H9 (cell line): ENCODE results near the gene DDX6. TPM values are rescaled to one million over a fixed set of nuclear protein-coding genes. Genes with fewer than 3 reads are reported as not detected.

Source experiments
- DNase-seq: peaks from one replicate; pipeline ENCODE4 v3.0.0-alpha.2; 2017
- H2AFZ ChIP-seq: one replicate; pipeline ENCODE4 v1.6.1; 2013; ENCODE audit warnings: mild to moderate bottlenecking, low read length, control low read depth, moderate library complexity
- H2AK5ac ChIP-seq: 2 replicates; pipeline ENCODE4 v1.6.1; 2013; ENCODE audit warnings: low read length, control low read depth, mixed read lengths; ENCODE audit not compliant: insufficient read length
- H2BK120ac ChIP-seq: one replicate; pipeline ENCODE4 v1.6.1; 2013; ENCODE audit warnings: low read depth, mild to moderate bottlenecking, low read length, control low read depth, inconsistent platforms; ENCODE audit not compliant: poor library complexity, severe bottlenecking
- H2BK12ac ChIP-seq: 2 replicates; pipeline ENCODE4 v1.6.1; 2013; ENCODE audit warnings: low read length, control low read depth, mixed read lengths, low read depth; ENCODE audit not compliant: insufficient read length
- H2BK15ac ChIP-seq: 2 replicates; pipeline ENCODE4 v1.6.1; 2013; ENCODE audit warnings: low read depth, low read length, control low read depth
- H2BK20ac ChIP-seq: one replicate; pipeline ENCODE4 v1.6.1; 2013; ENCODE audit warnings: low read depth, mild to moderate bottlenecking, low read length, control low read depth, inconsistent platforms; ENCODE audit not compliant: poor library complexity, severe bottlenecking
- H2BK5ac ChIP-seq: 2 replicates; pipeline ENCODE4 v1.6.1; 2013; ENCODE audit warnings: low read length, control low read depth, mixed read lengths; ENCODE audit not compliant: insufficient read length
- H3K14ac ChIP-seq: 2 replicates; pipeline ENCODE4 v1.6.1; 2013; ENCODE audit warnings: low read length, control low read depth; ENCODE audit not compliant: insufficient read depth
- H3K18ac ChIP-seq: 2 replicates; pipeline ENCODE4 v1.6.1; 2013; ENCODE audit warnings: low read depth, mild to moderate bottlenecking, mixed read lengths, low read length, control low read depth; ENCODE audit not compliant: insufficient read length
- H3K23ac ChIP-seq: 2 replicates; pipeline ENCODE4 v1.6.1; 2013; ENCODE audit warnings: low read length, control low read depth, mixed read lengths, low read depth; ENCODE audit not compliant: insufficient read length
- H3K23me2 ChIP-seq: 2 replicates; pipeline ENCODE4 v1.6.1; 2013; ENCODE audit warnings: low read depth, mild to moderate bottlenecking, mixed read lengths, low read length, control low read depth; ENCODE audit not compliant: insufficient read length, poor library complexity, severe bottlenecking
- H3K27ac ChIP-seq: 2 replicates; pipeline ENCODE4 v1.5.1; 2013; ENCODE audit warnings: low read length, control low read depth, mixed read lengths, low read depth; ENCODE audit not compliant: insufficient read length
- H3K27me3 ChIP-seq: 2 replicates; pipeline ENCODE4 v1.6.1; 2013; ENCODE audit warnings: low read length, control low read depth, inconsistent platforms; ENCODE audit not compliant: insufficient read depth
- H3K4ac ChIP-seq: 2 replicates; pipeline ENCODE4 v1.6.1; 2013; ENCODE audit warnings: low read depth, mild to moderate bottlenecking, control low read depth, inconsistent platforms, low read length, moderate library complexity
- H3K4me1 ChIP-seq: 2 replicates; pipeline ENCODE4 v1.6.1; 2013; ENCODE audit warnings: low read length, control low read depth, inconsistent platforms; ENCODE audit not compliant: insufficient read depth
- H3K4me2 ChIP-seq: 2 replicates; pipeline ENCODE4 v1.6.1; 2013; ENCODE audit warnings: low read length, control low read depth, mixed read lengths; ENCODE audit not compliant: insufficient read length, insufficient read depth
- H3K56ac ChIP-seq: 2 replicates; pipeline ENCODE4 v1.6.1; 2013; ENCODE audit warnings: low read depth, mild to moderate bottlenecking, mixed read lengths, low read length, control low read depth; ENCODE audit not compliant: insufficient read length
- H3K79me1 ChIP-seq: 2 replicates; pipeline ENCODE4 v1.6.1; 2013; ENCODE audit warnings: low read depth, mild to moderate bottlenecking, moderate library complexity, low read length, control low read depth, inconsistent platforms; ENCODE audit not compliant: insufficient read depth, poor library complexity, severe bottlenecking
- H3K79me2 ChIP-seq: 2 replicates; pipeline ENCODE4 v1.6.1; 2013; ENCODE audit warnings: low read length, control low read depth, inconsistent platforms; ENCODE audit not compliant: insufficient read depth
- H3K9ac ChIP-seq: 2 replicates; pipeline ENCODE4 v1.6.1; 2013; ENCODE audit warnings: low read length, control low read depth, mixed read lengths; ENCODE audit not compliant: insufficient read length; ENCODE audit errors: extremely low read depth
- H3K9me3 ChIP-seq: one replicate; pipeline ENCODE4 v1.6.1; 2013; ENCODE audit warnings: low read depth, low read length, inconsistent platforms; ENCODE audit not compliant: control insufficient read depth
- H3T11ph ChIP-seq: one replicate; pipeline ENCODE4 v1.6.1; 2013; ENCODE audit warnings: mild to moderate bottlenecking, low read length, control low read depth, inconsistent platforms
- H4K20me1 ChIP-seq: one replicate; pipeline ENCODE4 v1.6.1; 2013; ENCODE audit not compliant: control insufficient read depth, insufficient read length, insufficient read depth
- H4K5ac ChIP-seq: 2 replicates; pipeline ENCODE4 v1.6.1; 2013; ENCODE audit warnings: low read depth, mild to moderate bottlenecking, mixed read lengths, low read length, control low read depth; ENCODE audit not compliant: insufficient read length
- H4K8ac ChIP-seq: replicated peaks from 2 replicates; pipeline ENCODE4 v1.6.1; 2013; ENCODE audit warnings: low read length, control low read depth, mixed read lengths, low read depth; ENCODE audit not compliant: insufficient read length
- H4K91ac ChIP-seq: 2 replicates; pipeline ENCODE4 v1.6.1; 2013; ENCODE audit warnings: low read depth, mild to moderate bottlenecking, moderate library complexity, mixed read lengths, low read length, control low read depth; ENCODE audit not compliant: insufficient read length
- H3K27ac Mint-ChIP-seq, 3 experiments: 2 replicates in 2 of 3; 3 replicates in 1 of 3; pipeline ENCODE4 v1.8.0; 2020 to 2021; ENCODE audit warnings: mixed read lengths in 3 of 3, mild to moderate bottlenecking in 1 of 3, moderate library complexity in 1 of 3
- H3K27me3 Mint-ChIP-seq: 2 replicates; pipeline ENCODE4 v1.8.0; 2021; ENCODE audit warnings: low read depth, mild to moderate bottlenecking, moderate library complexity, mixed read lengths
- H3K36me3 Mint-ChIP-seq, 3 experiments: 2 replicates in 2 of 3; 3 replicates in 1 of 3; pipeline ENCODE4 v1.8.0; 2020 to 2021; ENCODE audit warnings: low read depth in 3 of 3, mixed read lengths in 3 of 3; ENCODE audit not compliant: insufficient read depth in 1 of 3
- H3K4me1 Mint-ChIP-seq, 2 experiments: 2 replicates each; pipeline ENCODE4 v1.8.0; 2020; ENCODE audit warnings: mixed read lengths in 2 of 2
- H3K4me3 Mint-ChIP-seq, 2 experiments: 2 replicates in 1 of 2; 3 replicates in 1 of 2; pipeline ENCODE4 v1.8.0; 2020 to 2021; ENCODE audit warnings: mild to moderate bottlenecking in 2 of 2, mixed read lengths in 2 of 2, moderate library complexity in 1 of 2
- H3K9me3 Mint-ChIP-seq, 2 experiments: 2 replicates in 1 of 2; 3 replicates in 1 of 2; pipeline ENCODE4 v1.8.0; 2020; ENCODE audit warnings: mild to moderate bottlenecking in 2 of 2, mixed read lengths in 2 of 2, moderate library complexity in 1 of 2
- WGBS: extraction: QIAGEN DNeasy Blood & Tissue Kit; methylation state at CpG from one replicate; pipeline ENCODE4 v1.1.7; 2013; ENCODE audit warnings: missing lambda C conversion rate, low lambda C conversion rate, mixed read lengths; ENCODE audit not compliant: insufficient read length; ENCODE audit errors: extremely low coverage; 5-methylcytosine and 5-hydroxymethylcytosine counted together
- total RNA-seq: library from RNA; stranded (reverse); gene quantifications from 2 replicates; pipeline ENCODE4 v1.2.1, GENCODE V29; 2021
- TF ChIP-seq, protein P1 (sequence below): fragments of 200-600 bp; sonication (generic); conservative IDR thresholded peaks from 3 replicates; pipeline ENCODE4 v1.8.0; 2021; ENCODE audit warnings: antibody characterized with exemption, mild to moderate bottlenecking

DDX6 gene
- total RNA-seq, 1 experiment from 2014 or later, result 221 TPM

DNA sequence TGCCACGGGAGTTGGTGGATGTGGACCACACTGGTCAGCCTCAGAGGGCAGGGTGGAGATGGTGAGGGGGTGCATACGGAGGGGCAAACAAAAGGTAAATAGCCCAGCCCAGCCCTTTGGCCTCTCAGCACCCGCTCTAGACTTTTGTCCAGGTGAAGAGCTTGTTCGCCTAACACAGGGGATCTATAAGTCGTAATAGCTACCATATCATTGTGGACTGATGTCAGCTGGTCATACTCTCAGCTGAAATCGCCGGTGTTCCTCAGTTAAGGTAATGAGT, 84.5 kb downstream of the DDX6 start:
- H3K27me3 Mint-ChIP-seq, result no peaks in the 10 kb centered on the region; the same call in 1 of the 2 replicates
- Histone ChIP-seq H4K5ac (no peak overlapping the region), H3K4me1 (no peaks in the 10 kb centered on the region; the same call in 1 of the 2 replicates), H2BK12ac (no peak overlapping the region), H3K23me2 (no peaks in the 10 kb centered on the region), H2BK5ac (no peak overlapping the region), H3K4ac (no peak overlapping the region), H3K27me3 (no peaks in the 10 kb centered on the region), H4K91ac (no peak overlapping the region), H3K4me2 (no peak overlapping the region), H2AK5ac (no peak overlapping the region), H2BK15ac (no peak overlapping the region; the same call in 1 of the 2 replicates), H4K8ac (no peak overlapping the region), H3K18ac (no peak overlapping the region), H3K79me1 (no peaks in the 10 kb centered on the region), H3T11ph (no peak overlapping the region), H3K27ac (no peak overlapping the region), H3K56ac (no peak overlapping the region), H3K9me3 (no peaks in the 10 kb centered on the region), H3K14ac (no peak overlapping the region), H3K9ac (no peak overlapping the region), H3K23ac (no peak overlapping the region), H2BK20ac (no peak overlapping the region), H4K20me1 (no peaks in the 10 kb centered on the region), H3K79me2 (no peaks in the 10 kb centered on the region), H2BK120ac (no peak overlapping the region), H2AFZ (no peak overlapping the region)
- TF ChIP-seq, protein P1, sequence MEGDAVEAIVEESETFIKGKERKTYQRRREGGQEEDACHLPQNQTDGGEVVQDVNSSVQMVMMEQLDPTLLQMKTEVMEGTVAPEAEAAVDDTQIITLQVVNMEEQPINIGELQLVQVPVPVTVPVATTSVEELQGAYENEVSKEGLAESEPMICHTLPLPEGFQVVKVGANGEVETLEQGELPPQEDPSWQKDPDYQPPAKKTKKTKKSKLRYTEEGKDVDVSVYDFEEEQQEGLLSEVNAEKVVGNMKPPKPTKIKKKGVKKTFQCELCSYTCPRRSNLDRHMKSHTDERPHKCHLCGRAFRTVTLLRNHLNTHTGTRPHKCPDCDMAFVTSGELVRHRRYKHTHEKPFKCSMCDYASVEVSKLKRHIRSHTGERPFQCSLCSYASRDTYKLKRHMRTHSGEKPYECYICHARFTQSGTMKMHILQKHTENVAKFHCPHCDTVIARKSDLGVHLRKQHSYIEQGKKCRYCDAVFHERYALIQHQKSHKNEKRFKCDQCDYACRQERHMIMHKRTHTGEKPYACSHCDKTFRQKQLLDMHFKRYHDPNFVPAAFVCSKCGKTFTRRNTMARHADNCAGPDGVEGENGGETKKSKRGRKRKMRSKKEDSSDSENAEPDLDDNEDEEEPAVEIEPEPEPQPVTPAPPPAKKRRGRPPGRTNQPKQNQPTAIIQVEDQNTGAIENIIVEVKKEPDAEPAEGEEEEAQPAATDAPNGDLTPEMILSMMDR, result no peak
- no peak overlapping the region for H3K27ac Mint-ChIP-seq
- H3K4me3 Mint-ChIP-seq, result no peak overlapping the region
- WGBS, result no CpG with 5 or more reads among the region's 7 CpGs
- peaks cover 13 to 15% of the 10 kb centered on the region in 2 experiments for H3K4me1 Mint-ChIP-seq
- no peak for DNase-seq
- H3K9me3 Mint-ChIP-seq, result peaks cover 10 to 12% of the 10 kb centered on the region in 2 experiments
- H3K36me3 Mint-ChIP-seq, result peaks cover 0 to 26% (median 7%) of the 10 kb centered on the region in 3 experiments; a peak in 5 of 7 replicates
